Left lung (tissue), 10 donors: ENCODE data around the gene MUSK. TPM values are rescaled to one million over a fixed set of nuclear protein-coding genes. Genes with fewer than 3 reads are reported as not detected.

ENCODE experiments used
- ATAC-seq: fragments of 200-7000 bp; cut with Tn5 transposase; one replicate; pipeline ENCODE4 v1.9.1; 2020; ENCODE audit warnings: moderate library complexity
- DNase-seq, 4 donors: peaks; one replicate each; pipeline ENCODE4 v3.0.0-alpha.2; 2013 to 2020
- H3K27ac ChIP-seq, 2 donors: fragments of 200-600 bp; sonication (generic) in 1 of 2; one replicate each; pipeline versions ENCODE4 v1.5.0 to v1.8.0; 2020 to 2021
- H3K27me3 ChIP-seq, 2 donors: fragments of 200-600 bp; sonication (generic) in 1 of 2; one replicate each; pipeline versions ENCODE4 v1.5.0 to v1.8.0; 2020 to 2021
- H3K36me3 ChIP-seq, 2 donors: fragments of 200-600 bp; sonication (generic) in 1 of 2; one replicate each; pipeline versions ENCODE4 v1.5.0 to v1.8.0; 2020 to 2021
- H3K4me1 ChIP-seq, 2 donors: fragments of 200-600 bp; one replicate each; pipeline ENCODE4 v1.8.0; 2021
- H3K4me3 ChIP-seq, 2 donors: fragments of 200-600 bp; sonication (generic) in 1 of 2; one replicate each; pipeline versions ENCODE4 v1.5.0 to v1.8.0; 2020 to 2021; ENCODE audit warnings: mild to moderate bottlenecking in 1 of 2
- H3K9me3 ChIP-seq, 2 donors: fragments of 200-600 bp; sonication (generic) in 1 of 2; one replicate each; pipeline versions ENCODE4 v1.5.0 to v1.8.0; 2020 to 2021
- CTCF ChIP-seq, 2 donors: fragments of 200-600 bp; sonication (generic) in 1 of 2; IDR thresholded peaks; one replicate each; pipeline versions ENCODE4 v1.5.0 to v1.8.0; 2021; ENCODE audit warnings: antibody characterized with exemption in 2 of 2
- intact Hi-C, 2 donors: fragments of 100-400 bp; cut with DNase I; formaldehyde crosslinking; loops; one replicate each; pipeline versions ENCODE4 v1.11.2 to v1.14.2; 2022
- polyA plus RNA-seq, 6 donors: library from polyadenylated mRNA; unstranded; fragments of 120-200 nt; gene quantifications; one replicate each; pipeline ENCODE4 v1.2.1, GENCODE V29; 2013; ENCODE audit not compliant: insufficient read length in 6 of 6
- total RNA-seq, 2 donors: library from RNA; stranded (reverse); fragmentation: NEBNext Ultra II Directional; extraction: Animal tissue kit (Norgen Biotek cat#: 25700); gene quantifications; one replicate each; pipeline ENCODE4 v1.2.1, GENCODE V29; 2021
- donor health status: DM: no; HTN: yes; CAD: no.
- donor health status: DM: no; HTN: no; CAD: no.

Gene MUSK
- total and polyA plus RNA-seq, 8 donors, result 0.33 to 1.1 (median 0.73) TPM

- intact Hi-C loops, result no loop called here
- H3K9me3 ChIP-seq, result no peaks in the 10 kb centered on the region
- DNase-seq, result no peak
- no peak overlapping the region for H3K4me3 ChIP-seq
- no peak overlapping the region for H3K27ac ChIP-seq
- H3K36me3 ChIP-seq, result no peaks in the 10 kb centered on the region
- no peak for TF ChIP-seq CTCF (IDR thresholded peaks at IDR 0.05)
- ATAC-seq, result no peak
- no peaks in the 10 kb centered on the region for H3K27me3 ChIP-seq
- H3K4me1 ChIP-seq, result no peaks in the 10 kb centered on the region
Observed at GRCh38 chr9:110738982-110739381, 70.4 kb downstream of the MUSK start.

- no peak for TF ChIP-seq CTCF (IDR thresholded peaks at IDR 0.05)
- no peaks in the 10 kb centered on the region for H3K9me3 ChIP-seq
- ATAC-seq, result no peak
- intact Hi-C loops, result no loop called here
- peak in 2 of 4 donors; percentile 25 to 30 for DNase-seq
- H3K27me3 ChIP-seq, result no peaks in the 10 kb centered on the region
- H3K4me3 ChIP-seq, result no peak overlapping the region
- no peaks in the 10 kb centered on the region for H3K36me3 ChIP-seq
- peak overlapping the region; percentile 40 to 48 for H3K27ac ChIP-seq
- peaks cover 8% of the 10 kb centered on the region in 2 donors for H3K4me1 ChIP-seq
Observed at GRCh38 chr9:110742741-110743371, 74.3 kb downstream of the MUSK start.

- no peaks in the 10 kb centered on the region for H3K9me3 ChIP-seq
- H3K4me1 ChIP-seq, result peaks cover 8% of the 10 kb centered on the region in 2 donors
- H3K4me3 ChIP-seq, result no peak overlapping the region
- no peak for TF ChIP-seq CTCF (IDR thresholded peaks at IDR 0.05)
- H3K27me3 ChIP-seq, result no peaks in the 10 kb centered on the region
- DNase-seq (peak in 1 of 4 donors; percentile 55), ATAC-seq (peak; percentile 90)
- H3K36me3 ChIP-seq, result no peaks in the 10 kb centered on the region
- intact Hi-C loops, result no loop called here
- H3K27ac ChIP-seq, result peak overlapping the region; percentile 29 to 80
Observed at GRCh38 chr9:110744715-110745384, 76.3 kb downstream of the MUSK start.

- Histone ChIP-seq H3K4me3 (no peak overlapping the region), H3K27ac (peak overlapping the region in 1 of 2 donors; percentile 29), H3K27me3 (no peaks in the 10 kb centered on the region), H3K36me3 (no peaks in the 10 kb centered on the region), H3K9me3 (no peaks in the 10 kb centered on the region), H3K4me1 (peaks cover 8% of the 10 kb centered on the region in 2 donors)
- DNase-seq (no peak), ATAC-seq (peak; percentile 38)
- no peak for TF ChIP-seq CTCF (IDR thresholded peaks at IDR 0.05)
- intact Hi-C loops, result no loop called here
Observed at GRCh38 chr9:110745676-110746075, 77.1 kb downstream of the MUSK start.

GRCh38 chr9:110746211-110746930 lies 77.8 kb downstream of the MUSK start:
- Histone ChIP-seq H3K27me3 (no peaks in the 10 kb centered on the region), H3K36me3 (no peaks in the 10 kb centered on the region), H3K4me3 (no peak overlapping the region), H3K27ac (no peak overlapping the region), H3K4me1 (peaks cover 8% of the 10 kb centered on the region in 2 donors), H3K9me3 (no peaks in the 10 kb centered on the region)
- DNase-seq (no peak), ATAC-seq (peak; percentile 5)
- intact Hi-C loops, result no loop called here
- no peak for TF ChIP-seq CTCF (IDR thresholded peaks at IDR 0.05)
